GM18873 (cell line): ENCODE data around the gene SLC22A2.
"Not testable (repeated sequence)": the region's sequence is repeated elsewhere in the genome, so short reads cannot be mapped to it uniquely, and the experiment has no call there.

Source experiments
- ATAC-seq: cut with Tn5 transposase; IDR thresholded peaks from one replicate; pipeline ENCODE4 v1.9.1; 2021; ENCODE audit warnings: mild to moderate bottlenecking, moderate library complexity, moderate number of reproducible peaks; ENCODE audit not compliant: unreplicated experiment, low FRiP score

The SLC22A2 gene

GRCh38 chr6:160252073-160252813 lies 6.4 kb downstream of the SLC22A2 start:
- no peak for ATAC-seq

- ATAC-seq = no peak
These were observed 8.9 kb downstream of the SLC22A2 start for GRCh38 chr6:160249671-160250070.

- no peak for ATAC-seq
These were observed 10.1 kb downstream of the SLC22A2 start for GRCh38 chr6:160248538-160248937.

DNA sequence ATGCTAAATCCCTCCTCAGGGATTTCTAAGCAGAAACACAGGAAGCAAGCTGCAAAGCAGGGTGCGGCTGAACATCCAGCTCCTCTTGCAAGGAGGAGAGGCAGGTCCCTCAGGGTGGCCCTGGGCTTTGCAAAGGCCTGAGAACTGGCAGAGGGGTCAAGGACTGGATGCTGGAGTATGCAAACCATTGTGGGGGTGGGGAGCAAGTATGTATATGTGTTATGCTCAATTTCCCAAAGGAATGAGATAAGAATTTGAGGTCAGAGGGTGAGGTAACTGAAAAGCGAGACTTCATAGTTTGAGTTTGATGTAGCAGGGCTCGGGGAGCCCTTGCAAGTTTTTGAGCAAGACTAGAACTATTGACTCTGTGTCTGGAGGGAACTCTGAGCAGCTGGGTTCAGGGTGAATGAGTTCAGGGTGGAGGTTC lies 11.2 kb downstream of the SLC22A2 start:
- no peak for ATAC-seq

DNA sequence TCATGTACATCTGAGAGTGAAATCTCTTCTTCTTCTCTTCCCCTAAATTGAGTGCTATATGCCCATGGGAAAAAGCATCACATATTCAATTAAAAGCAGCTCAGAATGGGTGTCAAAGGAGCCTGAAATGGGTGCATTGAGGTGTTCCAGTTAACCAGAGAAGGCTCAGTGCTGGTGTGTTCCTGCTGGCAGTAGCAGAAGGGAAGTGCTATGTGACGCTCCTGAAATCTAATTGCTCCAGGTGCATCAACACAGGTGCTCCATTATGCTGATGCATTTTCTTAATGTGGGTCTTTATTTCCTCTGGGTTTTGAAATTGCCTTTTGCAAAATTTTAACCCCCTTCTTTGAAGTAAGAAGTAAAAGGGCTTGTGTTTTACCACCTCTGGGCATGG lies 17.9 kb downstream of the SLC22A2 start:
- no peak for ATAC-seq

DNA sequence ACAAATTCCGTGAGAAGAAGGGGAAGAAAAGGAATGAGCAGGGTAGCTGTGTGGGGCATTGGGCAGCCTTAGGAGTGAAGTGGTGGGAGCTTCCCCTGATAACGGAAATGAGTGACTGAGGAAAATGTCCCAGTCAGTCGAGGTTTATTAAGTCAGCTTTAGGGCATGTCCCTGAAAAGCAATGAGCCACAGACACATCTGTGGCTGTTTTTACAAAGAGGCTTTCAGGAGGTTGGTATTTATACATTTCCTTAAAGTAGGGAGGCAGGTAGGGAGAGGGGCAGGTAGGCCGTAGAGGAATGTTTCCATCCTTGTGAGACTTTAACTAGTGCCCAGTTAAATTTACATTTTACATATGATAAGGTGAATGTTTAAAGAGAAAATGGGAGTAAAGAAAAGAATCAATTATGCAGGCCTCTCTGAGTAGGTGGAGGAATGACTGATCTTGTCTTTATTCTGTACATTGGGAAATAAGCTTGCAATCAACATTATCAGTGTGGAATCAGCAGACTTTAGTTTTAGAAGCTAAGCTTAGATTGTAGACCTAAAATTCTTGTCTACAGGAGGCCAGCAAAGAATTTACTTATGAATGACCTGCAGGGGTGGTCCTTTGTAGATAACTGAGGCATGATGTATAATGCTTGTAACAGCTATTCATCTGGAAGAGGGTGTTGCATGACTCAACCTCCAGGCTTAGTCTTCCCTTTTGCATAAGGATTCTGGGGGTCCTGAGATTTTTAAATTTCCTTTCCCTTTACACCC lies 18.5 kb downstream of the SLC22A2 start:
- ATAC-seq = no peak

DNA sequence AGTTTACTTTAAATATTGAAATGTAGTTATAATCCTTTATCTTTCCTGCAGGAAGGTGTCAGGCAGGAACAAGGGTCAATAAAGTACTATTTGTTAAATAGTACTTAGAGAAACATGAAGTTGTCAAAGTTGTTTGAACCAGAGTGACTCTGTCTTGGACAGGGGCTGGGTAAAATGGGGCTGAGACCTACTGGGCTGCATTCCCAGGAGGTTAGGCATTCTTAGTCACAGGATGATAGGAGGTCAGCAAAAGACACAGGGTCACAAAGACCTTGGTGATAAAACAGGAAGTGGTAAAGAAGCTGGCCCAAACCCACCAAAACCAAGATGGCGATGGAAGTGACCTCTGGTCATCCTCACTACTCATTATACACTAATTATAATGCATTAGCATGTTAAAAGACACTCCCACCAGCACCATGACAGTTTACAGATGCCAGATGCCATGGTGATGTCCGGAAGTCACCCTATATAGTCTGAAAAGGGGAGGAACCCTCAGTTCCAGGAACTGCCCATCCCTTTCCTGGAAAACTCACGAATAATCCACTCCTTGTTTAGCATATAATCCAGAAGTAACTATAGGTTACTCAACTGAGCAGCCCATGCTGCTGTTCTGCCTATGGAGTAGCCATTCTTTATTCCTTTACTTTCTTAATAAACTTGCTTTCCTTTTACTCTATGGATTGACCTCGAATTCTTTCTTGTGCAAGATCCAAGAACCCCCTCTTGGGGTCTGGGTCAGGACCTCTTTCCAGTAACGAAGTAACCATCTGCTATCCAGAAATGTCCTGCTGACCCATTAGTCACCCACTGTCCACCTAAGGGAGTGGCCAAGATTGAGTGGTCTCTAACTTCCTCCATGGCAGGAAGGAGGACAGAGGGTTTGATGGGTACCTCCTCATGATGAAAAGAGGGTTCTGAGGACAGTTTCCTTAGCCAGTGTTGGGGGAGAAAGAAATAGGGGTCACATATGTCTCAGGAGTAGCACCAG lies 19.6 kb downstream of the SLC22A2 start:
- ATAC-seq = no peak

DNA sequence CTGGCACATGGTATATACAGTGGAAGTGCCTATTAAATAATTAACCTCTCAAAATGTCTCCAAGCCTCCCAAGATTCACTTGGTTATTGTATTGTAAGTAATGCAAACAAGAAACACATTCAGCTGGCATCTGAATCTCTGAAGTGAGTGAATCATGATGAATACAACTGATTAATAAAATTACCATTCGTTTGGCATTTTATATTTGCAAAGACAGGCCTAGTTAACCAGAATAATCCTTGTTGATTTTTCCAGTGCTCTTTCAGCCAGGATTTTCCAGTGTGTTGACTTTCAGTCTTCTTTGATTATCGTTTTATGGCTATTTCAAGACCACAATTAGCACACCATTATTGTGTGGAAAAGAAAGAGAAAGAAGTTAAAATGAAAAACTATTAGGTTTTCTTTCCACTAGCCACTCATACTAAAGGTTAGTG lies 20.3 kb downstream of the SLC22A2 start:
- no peak for ATAC-seq

DNA sequence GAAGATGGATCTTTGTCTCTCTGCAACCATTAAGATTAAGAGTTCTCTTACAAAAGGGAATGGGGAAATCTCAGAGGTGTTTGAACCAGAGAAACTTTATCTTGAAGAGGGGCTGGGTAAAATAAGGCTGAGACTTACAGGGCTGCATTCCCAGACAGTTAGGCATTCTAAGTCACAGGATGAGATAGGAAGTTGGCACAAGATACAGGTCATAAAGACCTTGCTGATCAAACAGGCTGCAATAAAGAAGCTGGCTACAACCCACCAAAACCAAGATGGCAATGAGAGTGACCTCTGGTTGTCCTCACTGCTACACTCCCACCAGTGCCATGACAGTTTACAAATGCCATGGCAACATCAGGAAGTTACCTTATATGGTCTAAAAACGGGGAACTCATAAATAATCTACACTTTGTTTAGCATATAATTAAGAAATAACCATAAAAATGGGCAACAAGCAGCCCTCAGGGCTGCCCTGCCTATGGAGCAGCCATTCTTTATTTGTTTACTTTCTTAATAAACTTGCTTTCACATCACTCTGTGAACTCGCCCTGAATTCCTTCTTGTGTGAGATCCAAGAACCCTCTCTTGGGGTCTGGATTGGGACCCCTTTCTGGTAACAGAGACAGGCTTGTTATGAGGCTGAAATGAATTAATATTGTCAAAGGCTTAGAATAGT lies 20.9 kb downstream of the SLC22A2 start:
- not testable (repeated sequence) for ATAC-seq

- not testable (repeated sequence) for ATAC-seq
These were observed 22.3 kb downstream of the SLC22A2 start for GRCh38 chr6:160236235-160236872.

- ATAC-seq = not testable (repeated sequence)
These were observed 24.5 kb downstream of the SLC22A2 start for GRCh38 chr6:160233950-160234640.

DNA sequence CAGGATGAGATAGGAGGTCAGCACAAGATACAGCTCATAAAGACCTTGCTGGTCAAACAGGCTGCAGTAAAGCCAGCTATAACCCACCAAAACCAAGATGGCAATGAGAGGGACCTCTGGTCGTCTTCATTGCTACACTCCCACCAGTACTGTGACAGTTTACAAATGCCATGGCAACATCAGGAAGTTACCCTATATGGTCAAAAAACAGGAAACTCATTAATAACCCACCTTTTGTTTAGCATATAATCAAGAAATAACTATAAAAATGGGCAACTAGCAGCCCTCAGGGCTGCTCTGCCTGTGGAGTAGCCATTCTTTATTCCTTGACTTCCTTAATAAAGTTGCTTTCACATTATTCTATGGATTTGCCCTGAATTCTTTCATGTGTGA lies 30.9 kb downstream of the SLC22A2 start:
- ATAC-seq = no peak

DNA sequence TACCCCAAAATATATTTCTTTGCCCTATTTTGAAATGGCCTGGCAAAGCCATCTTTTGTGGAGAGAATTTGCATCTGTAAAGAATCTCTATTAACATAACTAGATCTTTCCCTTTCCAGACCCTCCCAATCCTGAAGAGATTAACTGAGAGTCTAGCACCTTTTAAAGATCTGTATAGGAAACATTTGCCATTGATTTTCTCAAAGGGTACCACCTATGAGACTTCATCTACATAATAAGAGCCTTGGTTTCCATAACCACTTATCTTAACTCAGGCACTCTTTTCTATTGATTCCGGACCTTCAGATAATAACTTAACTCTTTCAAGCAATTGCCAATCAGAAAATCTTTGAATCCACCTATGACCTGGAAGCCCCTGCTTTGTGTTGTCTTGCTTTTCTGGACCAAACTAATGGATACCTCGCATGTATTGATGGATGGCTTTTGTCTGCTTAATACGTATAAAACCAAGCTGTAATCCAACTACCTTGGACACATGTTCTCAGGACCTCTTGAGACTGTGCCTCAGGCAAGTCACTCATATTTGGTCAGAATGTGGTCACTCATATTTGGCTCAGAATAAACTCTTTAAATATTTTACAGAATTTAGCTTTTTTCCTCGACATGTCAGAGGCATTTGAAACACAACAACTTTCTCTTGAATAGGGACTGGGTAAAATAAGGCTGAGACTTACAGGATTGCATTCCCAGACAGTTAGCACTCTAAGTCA lies 31.4 kb downstream of the SLC22A2 start:
- ATAC-seq = no peak

DNA sequence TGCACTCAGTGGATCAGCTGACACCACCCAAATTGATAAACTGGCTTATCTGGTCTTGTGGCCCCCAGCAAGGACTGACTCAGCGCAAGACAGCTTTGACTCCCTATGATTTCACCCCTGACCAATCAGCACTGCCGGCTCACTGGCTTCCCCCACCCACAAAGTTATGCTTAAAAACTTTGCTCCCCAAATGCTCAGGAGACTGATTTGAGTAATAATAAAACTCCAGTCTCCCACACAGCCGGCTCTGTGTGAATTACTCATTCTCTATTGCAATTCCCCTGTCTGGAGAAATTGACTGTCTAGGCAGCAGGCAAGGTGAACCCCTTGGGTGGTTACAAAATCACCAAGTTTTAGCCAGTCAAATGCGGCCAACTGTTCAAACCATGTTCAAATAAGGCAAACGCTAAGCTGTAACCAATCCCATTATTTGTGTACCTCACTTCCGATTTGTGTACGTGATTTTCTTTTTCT lies 32.5 kb downstream of the SLC22A2 start:
- no peak for ATAC-seq

DNA sequence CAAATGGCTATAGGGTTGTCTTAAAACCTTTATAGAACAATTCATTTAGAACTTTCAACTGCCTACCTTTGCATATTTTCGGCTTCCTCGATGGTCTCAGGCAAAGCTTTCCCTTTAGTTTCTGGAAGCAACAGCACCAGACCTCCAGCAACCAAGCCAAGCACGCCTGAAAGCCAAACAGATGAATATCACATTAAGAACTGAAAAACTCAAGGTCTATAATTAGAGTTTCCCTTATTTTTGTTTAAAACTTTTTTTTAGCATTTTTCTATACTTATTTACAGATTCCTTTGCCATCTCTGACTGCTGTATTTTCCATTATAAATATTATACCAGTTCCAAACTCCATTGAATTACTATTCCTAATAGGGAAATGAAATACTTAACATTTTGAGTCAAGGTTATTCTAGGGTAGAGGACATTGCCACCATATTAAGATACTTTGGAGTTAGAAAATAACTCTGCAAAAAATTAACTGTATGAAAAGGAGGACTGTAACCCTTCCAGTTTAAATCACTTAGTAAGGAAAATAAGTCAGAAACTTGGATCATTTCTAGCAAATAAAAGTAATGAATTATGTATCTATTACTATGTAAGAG lies 33.9 kb downstream of the SLC22A2 start:
- no peak for ATAC-seq

- ATAC-seq = no peak
These were observed 36.1 kb downstream of the SLC22A2 start for GRCh38 chr6:160222491-160222890.

DNA sequence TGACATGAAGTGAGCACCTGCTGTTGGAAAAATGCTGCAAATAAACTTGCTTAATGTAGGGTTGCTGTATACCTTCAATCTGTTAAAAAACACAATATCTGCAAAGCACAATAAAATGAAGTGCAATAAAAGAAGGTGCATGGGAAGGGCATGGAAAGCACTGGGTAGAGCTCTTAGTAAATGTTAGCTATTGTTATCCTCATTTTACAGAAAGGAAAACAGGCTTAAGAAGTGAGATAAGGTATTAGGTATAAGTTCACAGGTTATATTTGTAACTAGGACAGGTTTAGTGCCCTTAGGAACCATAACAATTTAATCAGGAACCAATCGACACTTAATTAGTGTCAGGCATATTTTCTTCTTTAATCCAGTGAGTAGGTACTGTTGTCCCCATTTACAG lies 36.7 kb downstream of the SLC22A2 start:
- no peak for ATAC-seq

DNA sequence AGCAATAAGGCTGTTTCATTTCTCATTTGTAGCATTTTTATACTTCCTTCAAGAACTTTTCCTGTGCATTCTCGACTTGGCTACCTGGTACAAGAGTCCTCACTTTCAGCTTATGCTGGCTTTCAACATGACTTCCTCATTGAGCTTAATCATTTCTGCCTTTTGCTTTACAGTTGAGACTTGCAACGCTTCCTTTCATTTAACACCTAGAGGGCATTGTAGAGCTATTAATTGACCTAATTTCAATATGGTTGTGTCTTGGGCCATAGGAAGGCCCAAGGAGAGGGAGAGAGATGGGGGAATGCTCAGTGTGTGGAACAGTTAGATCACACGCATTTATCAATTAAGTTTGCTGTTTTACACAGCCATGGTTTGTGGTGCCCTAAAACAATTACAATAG lies 37.2 kb downstream of the SLC22A2 start:
- peak; percentile 66 for ATAC-seq
